Measurements from ENCODE around the gene HIVEP3.

DNA sequence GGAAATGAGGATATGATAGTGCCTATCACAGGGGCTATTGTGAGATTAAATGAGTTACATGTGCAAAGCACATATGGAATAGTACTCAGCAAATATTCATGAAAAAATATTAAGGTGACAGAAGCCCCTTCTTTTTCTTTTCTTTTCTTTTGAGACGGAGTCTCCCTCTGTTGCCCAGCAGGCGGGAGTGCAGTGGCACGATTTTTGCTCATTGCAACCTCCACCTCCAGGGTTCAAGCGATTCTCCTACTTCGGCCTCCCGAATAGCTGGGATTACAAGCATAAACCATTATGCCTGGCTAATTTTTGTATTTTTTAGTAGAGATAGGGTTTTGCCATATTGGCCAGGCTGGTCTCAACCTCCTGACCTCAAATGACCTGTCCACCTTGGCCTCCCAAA lies 139.4 kb downstream of the HIVEP3 start:
- TF ChIP-seq, protein P1, sequence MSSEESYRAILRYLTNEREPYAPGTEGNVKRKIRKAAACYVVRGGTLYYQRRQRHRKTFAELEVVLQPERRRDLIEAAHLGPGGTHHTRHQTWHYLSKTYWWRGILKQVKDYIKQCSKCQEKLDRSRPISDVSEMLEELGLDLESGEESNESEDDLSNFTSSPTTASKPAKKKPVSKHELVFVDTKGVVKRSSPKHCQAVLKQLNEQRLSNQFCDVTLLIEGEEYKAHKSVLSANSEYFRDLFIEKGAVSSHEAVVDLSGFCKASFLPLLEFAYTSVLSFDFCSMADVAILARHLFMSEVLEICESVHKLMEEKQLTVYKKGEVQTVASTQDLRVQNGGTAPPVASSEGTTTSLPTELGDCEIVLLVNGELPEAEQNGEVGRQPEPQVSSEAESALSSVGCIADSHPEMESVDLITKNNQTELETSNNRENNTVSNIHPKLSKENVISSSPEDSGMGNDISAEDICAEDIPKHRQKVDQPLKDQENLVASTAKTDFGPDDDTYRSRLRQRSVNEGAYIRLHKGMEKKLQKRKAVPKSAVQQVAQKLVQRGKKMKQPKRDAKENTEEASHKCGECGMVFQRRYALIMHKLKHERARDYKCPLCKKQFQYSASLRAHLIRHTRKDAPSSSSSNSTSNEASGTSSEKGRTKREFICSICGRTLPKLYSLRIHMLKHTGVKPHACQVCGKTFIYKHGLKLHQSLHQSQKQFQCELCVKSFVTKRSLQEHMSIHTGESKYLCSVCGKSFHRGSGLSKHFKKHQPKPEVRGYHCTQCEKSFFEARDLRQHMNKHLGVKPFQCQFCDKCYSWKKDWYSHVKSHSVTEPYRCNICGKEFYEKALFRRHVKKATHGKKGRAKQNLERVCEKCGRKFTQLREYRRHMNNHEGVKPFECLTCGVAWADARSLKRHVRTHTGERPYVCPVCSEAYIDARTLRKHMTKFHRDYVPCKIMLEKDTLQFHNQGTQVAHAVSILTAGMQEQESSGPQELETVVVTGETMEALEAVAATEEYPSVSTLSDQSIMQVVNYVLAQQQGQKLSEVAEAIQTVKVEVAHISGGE (tag by site-specific recombination; conservative IDR thresholded peaks at IDR 0.05; ENCODE audit: low read depth), result no peak
- TF ChIP-seq YY1 (tag by site-specific recombination; IDR thresholded peaks at IDR 0.05) (no peak), ZSCAN30 (tag by site-specific recombination; IDR thresholded peaks at IDR 0.05) (no peak), MZF1 (tag by site-specific recombination; IDR thresholded peaks at IDR 0.05; ENCODE audit: borderline replicate concordance) (no peak), ZNF274 (IDR thresholded peaks at IDR 0.05; ENCODE audit: low read length) (no peak), ZNF274 (tag by site-specific recombination; IDR thresholded peaks at IDR 0.05; ENCODE audit: borderline replicate concordance) (no peak), ZNF658 (tag by site-specific recombination; IDR thresholded peaks at IDR 0.05) (no peak), ZNF2 (tag by site-specific recombination; IDR thresholded peaks at IDR 0.05) (no peak)
- TF ChIP-seq, protein P2, sequence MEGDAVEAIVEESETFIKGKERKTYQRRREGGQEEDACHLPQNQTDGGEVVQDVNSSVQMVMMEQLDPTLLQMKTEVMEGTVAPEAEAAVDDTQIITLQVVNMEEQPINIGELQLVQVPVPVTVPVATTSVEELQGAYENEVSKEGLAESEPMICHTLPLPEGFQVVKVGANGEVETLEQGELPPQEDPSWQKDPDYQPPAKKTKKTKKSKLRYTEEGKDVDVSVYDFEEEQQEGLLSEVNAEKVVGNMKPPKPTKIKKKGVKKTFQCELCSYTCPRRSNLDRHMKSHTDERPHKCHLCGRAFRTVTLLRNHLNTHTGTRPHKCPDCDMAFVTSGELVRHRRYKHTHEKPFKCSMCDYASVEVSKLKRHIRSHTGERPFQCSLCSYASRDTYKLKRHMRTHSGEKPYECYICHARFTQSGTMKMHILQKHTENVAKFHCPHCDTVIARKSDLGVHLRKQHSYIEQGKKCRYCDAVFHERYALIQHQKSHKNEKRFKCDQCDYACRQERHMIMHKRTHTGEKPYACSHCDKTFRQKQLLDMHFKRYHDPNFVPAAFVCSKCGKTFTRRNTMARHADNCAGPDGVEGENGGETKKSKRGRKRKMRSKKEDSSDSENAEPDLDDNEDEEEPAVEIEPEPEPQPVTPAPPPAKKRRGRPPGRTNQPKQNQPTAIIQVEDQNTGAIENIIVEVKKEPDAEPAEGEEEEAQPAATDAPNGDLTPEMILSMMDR (tag by site-specific recombination; IDR thresholded peaks at IDR 0.05), result no peak
- TF ChIP-seq, protein P3, sequence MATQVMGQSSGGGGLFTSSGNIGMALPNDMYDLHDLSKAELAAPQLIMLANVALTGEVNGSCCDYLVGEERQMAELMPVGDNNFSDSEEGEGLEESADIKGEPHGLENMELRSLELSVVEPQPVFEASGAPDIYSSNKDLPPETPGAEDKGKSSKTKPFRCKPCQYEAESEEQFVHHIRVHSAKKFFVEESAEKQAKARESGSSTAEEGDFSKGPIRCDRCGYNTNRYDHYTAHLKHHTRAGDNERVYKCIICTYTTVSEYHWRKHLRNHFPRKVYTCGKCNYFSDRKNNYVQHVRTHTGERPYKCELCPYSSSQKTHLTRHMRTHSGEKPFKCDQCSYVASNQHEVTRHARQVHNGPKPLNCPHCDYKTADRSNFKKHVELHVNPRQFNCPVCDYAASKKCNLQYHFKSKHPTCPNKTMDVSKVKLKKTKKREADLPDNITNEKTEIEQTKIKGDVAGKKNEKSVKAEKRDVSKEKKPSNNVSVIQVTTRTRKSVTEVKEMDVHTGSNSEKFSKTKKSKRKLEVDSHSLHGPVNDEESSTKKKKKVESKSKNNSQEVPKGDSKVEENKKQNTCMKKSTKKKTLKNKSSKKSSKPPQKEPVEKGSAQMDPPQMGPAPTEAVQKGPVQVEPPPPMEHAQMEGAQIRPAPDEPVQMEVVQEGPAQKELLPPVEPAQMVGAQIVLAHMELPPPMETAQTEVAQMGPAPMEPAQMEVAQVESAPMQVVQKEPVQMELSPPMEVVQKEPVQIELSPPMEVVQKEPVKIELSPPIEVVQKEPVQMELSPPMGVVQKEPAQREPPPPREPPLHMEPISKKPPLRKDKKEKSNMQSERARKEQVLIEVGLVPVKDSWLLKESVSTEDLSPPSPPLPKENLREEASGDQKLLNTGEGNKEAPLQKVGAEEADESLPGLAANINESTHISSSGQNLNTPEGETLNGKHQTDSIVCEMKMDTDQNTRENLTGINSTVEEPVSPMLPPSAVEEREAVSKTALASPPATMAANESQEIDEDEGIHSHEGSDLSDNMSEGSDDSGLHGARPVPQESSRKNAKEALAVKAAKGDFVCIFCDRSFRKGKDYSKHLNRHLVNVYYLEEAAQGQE (tag by site-specific recombination; IDR thresholded peaks at IDR 0.05), result no peak

Measured in HEK293 (cell line).